ENCODE data around the gene POLR3C. TPM values are rescaled to one million over a fixed set of nuclear protein-coding genes. Genes with fewer than 3 reads are reported as not detected.

POLR3C gene
- total and polyA plus RNA-seq, 2 of the 4 experiments (the other 2 are of a cell fraction) = 47.0 to 94.1 TPM

DNA sequence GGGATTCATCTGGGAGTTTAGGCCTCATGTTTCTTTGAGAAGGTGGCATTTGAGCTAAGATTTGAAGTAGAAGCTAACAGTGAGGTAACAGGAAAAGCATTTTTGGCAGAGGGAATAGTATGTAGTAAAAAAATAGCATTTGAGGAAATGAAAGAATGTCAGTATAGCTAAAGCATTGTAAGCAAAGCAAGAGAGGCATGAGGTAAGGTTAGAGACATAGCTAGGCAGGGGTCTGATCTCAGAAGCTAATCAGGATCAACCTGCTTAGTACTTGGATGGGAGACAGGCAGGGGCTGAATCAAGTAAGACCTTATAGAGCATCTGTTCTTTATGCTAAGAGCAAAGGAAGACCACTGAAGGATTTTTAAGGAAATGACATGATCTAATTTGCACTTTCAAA, 4.0 kb downstream of the POLR3C start:
- H2AFZ ChIP-seq (replicated peaks; ENCODE audit: low read length, poor library complexity) = no peak overlapping the region
- H3K23ac ChIP-seq (ENCODE audit: low read depth, low read length) = no peak overlapping the region
- no peak overlapping the region for H2AK9ac ChIP-seq (replicated peaks; ENCODE audit: low read depth, low read length, poor library complexity)
- DNase-seq (peak; percentile 28), ATAC-seq (ENCODE audit: low read depth) (no peak)
- no peak overlapping the region for H3K4me2 ChIP-seq (ENCODE audit: low read depth, low read length)
- H2BK120ac ChIP-seq (ENCODE audit: low read depth, low read length) = no peak overlapping the region
- no peak overlapping the region for H2BK5ac ChIP-seq (ENCODE audit: low read depth, low read length, poor library complexity, severe bottlenecking)
- H3K36me3 ChIP-seq (ENCODE audit: control insufficient read depth, insufficient read depth, low read length) = peaks cover 36% of the 10 kb centered on the region
- H3K4me3 ChIP-seq (ENCODE audit: insufficient read depth, low read depth, low read length) = no peak overlapping the region
- H4K5ac ChIP-seq (ENCODE audit: low read depth, low read length) = no peak overlapping the region
- no peak overlapping the region for H3K9ac ChIP-seq (ENCODE audit: low read depth, low read length)
- no peak overlapping the region for H4K91ac ChIP-seq (ENCODE audit: insufficient read depth, low read depth, low read length)
- dilution Hi-C loops (cut with HindIII; ENCODE audit: low sequenced_read_pairs, unreplicated experiment) (no loop called here), in situ Hi-C loops (cut with MboI; ENCODE audit: low sequenced_read_pairs) (no loop called here), intact Hi-C loops (cut with micrococcal nuclease) (loop anchor here (10.0 kb wide), 1 partner anchor 103 kb away; no protein-coding TSS in a partner anchor)
- H2BK15ac ChIP-seq (ENCODE audit: low read depth, low read length) = no peak overlapping the region
- ChIA-PET CTCF (interaction anchor here (0.6 kb wide), 1 partner anchor 23 kb away, joined by 4 read pairs; no protein-coding TSS in a partner anchor), POLR2A (ENCODE audit: unreplicated experiment) (no interaction called here)
- no peak overlapping the region for H4K8ac ChIP-seq (ENCODE audit: low read depth in 2 of 2, low read length in 2 of 2)
- H3K9me1 ChIP-seq (ENCODE audit: insufficient read depth, low read length) = peaks cover 6% of the 10 kb centered on the region
- no peaks in the 10 kb centered on the region for H4K20me1 ChIP-seq (ENCODE audit: insufficient read depth, low read length)
- no peaks in the 10 kb centered on the region for H3K27me3 ChIP-seq (ENCODE audit: control insufficient read depth, insufficient read depth, low read length)
- H3K79me1 ChIP-seq (ENCODE audit: low read depth in 1 of 2, low read length in 2 of 2) = peaks cover 28 to 59% of the 10 kb centered on the region in 2 experiments
- no peak overlapping the region for H3K56ac ChIP-seq (ENCODE audit: extremely low read depth, insufficient read depth, low read length)
- H3K4me1 ChIP-seq (ENCODE audit: control insufficient read depth, insufficient read depth, low read length) = 0 out of 2 replicates have a peak, but pooled peaks cover 2% of the 10 kb centered on the region
- no TSS peak for BruUV-seq (replicated peaks)
- no peak overlapping the region for H3K18ac ChIP-seq (ENCODE audit: low read depth, low read length)
- no peak overlapping the region for H3K14ac ChIP-seq (replicated peaks; ENCODE audit: low read depth, low read length)
- H3K27ac ChIP-seq (ENCODE audit: insufficient read depth, low read length) = no peak overlapping the region
- no peak overlapping the region for H2AK5ac ChIP-seq (ENCODE audit: low read depth, low read length)
- no peaks in the 10 kb centered on the region for H3K9me3 ChIP-seq (ENCODE audit: control insufficient read depth, insufficient read depth, low read length)
- no peak overlapping the region for H3K4ac ChIP-seq (ENCODE audit: low read depth, low read length)
- no peak overlapping the region for H2BK20ac ChIP-seq (ENCODE audit: low read depth, low read length)
- TF ChIP-seq NFE2L2 (IDR thresholded peaks at IDR 0.05; ENCODE audit: low read depth, low read length) = no peak
